ENCODE data around the gene CTDSPL. TPM values are rescaled to one million over a fixed set of nuclear protein-coding genes. Genes with fewer than 3 reads are reported as not detected.
A peak's percentile ranks its signal among the peaks of the same experiment; 100 is the strongest.

CTDSPL gene
- total and polyA plus RNA-seq, 2 of the 13 experiments (the other 11 are each of a cell fraction or from before 2014, with no cell fraction given): 26.1 to 142 TPM

GRCh38 chr3:37902674-37903073 is 41.0 kb downstream of the CTDSPL start (continued):
- peak; percentile 33; the same call in 1 of the 2 replicates for TF ChIP-seq ZBTB33 (CRISPR knock-in tag; IDR thresholded peaks at IDR 0.05)

GRCh38 chr3:37903320-37903719 is 41.6 kb downstream of the CTDSPL start:
- BruUV-seq (replicated peaks): no TSS peak
- ChIA-PET CTCF (ENCODE audit: low intra/inter-chr PET ratio, low total read pairs) (no interaction called here), POLR2A (interaction anchor here (1.7 to 6.9 kb wide), 4 partner anchors 11 to 62 kb away, joined by 5 to 72 read pairs (median 20); no protein-coding TSS in a partner anchor)
- ATAC-seq (no peak), DNase-seq (ENCODE audit: low spot score) (peak; percentile 72), FAIRE-seq (peak; percentile 64)
- H3K27ac ChIP-seq (ENCODE audit: extremely low read length, insufficient read depth, low read length): peak overlapping the region; percentile 88
- in situ Hi-C loops (cut with HindIII; ENCODE audit: extremely low pct_ligation_motif_present, low pct_unique_long_range_greater_than_20kb): no loop called here
- H3K4me3 ChIP-seq (replicated peaks in 1 of 3; ENCODE audit: insufficient read depth in 1 of 3, low read depth in 2 of 3, low read length in 3 of 3): no peak overlapping the region
- H3K36me3 ChIP-seq (replicated peaks in 1 of 2; ENCODE audit: control insufficient read depth in 1 of 2, insufficient read depth in 2 of 2, low read length in 2 of 2): peaks cover 7 to 19% of the 10 kb centered on the region in 2 experiments; a peak in 3 of 5 replicates
- peak overlapping the region; percentile 36 for H3K4me2 ChIP-seq (ENCODE audit: low read depth, low read length)
- peaks cover 77% of the 10 kb centered on the region for H3K4me1 ChIP-seq (ENCODE audit: insufficient read depth, low read length)
- H3K9me3 ChIP-seq (ENCODE audit: low read length): no peaks in the 10 kb centered on the region
- intact Hi-C loops (cut with micrococcal nuclease; ENCODE audit: unreplicated experiment): no loop called here
- no peaks in the 10 kb centered on the region for H4K20me1 ChIP-seq (ENCODE audit: insufficient read depth, low read length)
- no peak overlapping the region for H2AFZ ChIP-seq (ENCODE audit: low read length)
- no peaks in the 10 kb centered on the region for H3K27me3 ChIP-seq (ENCODE audit: control insufficient read depth in 1 of 2, insufficient read depth in 2 of 2, low read length in 2 of 2)
- H3K79me2 ChIP-seq (ENCODE audit: insufficient read depth, low read length): peaks cover 76% of the 10 kb centered on the region
- peak overlapping the region; percentile 13; the same call in 1 of the 2 replicates for H3K9ac ChIP-seq (ENCODE audit: insufficient read depth, low read depth, low read length)
- WGBS (ENCODE audit: low lambda C conversion rate): 19% methylated on average over 2 of the region's 2 CpGs
- TF ChIP-seq ZNF362 (CRISPR knock-in tag; IDR thresholded peaks at IDR 0.05; ENCODE audit: borderline replicate concordance) (no peak), ZBTB8A (CRISPR knock-in tag; IDR thresholded peaks at IDR 0.05; ENCODE audit: borderline replicate concordance, low read depth) (no peak), AKNA (CRISPR knock-in tag; IDR thresholded peaks at IDR 0.05; ENCODE audit: borderline replicate concordance) (no peak), HNRNPH1 (optimal IDR thresholded peaks at IDR 0.05; ENCODE audit: low read depth, low read length) (no peak), ZNF747 (CRISPR knock-in tag; IDR thresholded peaks at IDR 0.05; ENCODE audit: borderline replicate concordance) (0 out of 2 replicates have a peak, but pooled peaks have one; percentile 31), HHEX (CRISPR knock-in tag; IDR thresholded peaks at IDR 0.05) (no peak), ZNF230 (CRISPR knock-in tag; IDR thresholded peaks at IDR 0.05) (no peak), HMG20A (CRISPR knock-in tag; IDR thresholded peaks at IDR 0.05; ENCODE audit: borderline replicate concordance) (no peak; the same call in 1 of the 2 replicates), SMAD3 (CRISPR knock-in tag; IDR thresholded peaks at IDR 0.05) (no peak), GATAD1 (CRISPR knock-in tag; IDR thresholded peaks at IDR 0.05) (no peak), SOX13 (IDR thresholded peaks at IDR 0.05) (no peak), SOX13 (CRISPR knock-in tag; conservative IDR thresholded peaks at IDR 0.05 in 1 of 2, IDR thresholded peaks at IDR 0.05 in 1 of 2) (peak in 1 of 2 experiments; percentile 62; a peak in 1 of 4 replicates), ZNF598 (CRISPR knock-in tag; IDR thresholded peaks at IDR 0.05; ENCODE audit: borderline replicate concordance) (no peak), POLR2A (IDR thresholded peaks at IDR 0.05; ENCODE audit: insufficient read depth in 1 of 2, low read depth in 2 of 2, low read length in 2 of 2) (no peak)

Data from HepG2 (cell line).